H1 (cell line): ENCODE measurements around the gene HDAC6. TPM values are rescaled to one million over a fixed set of nuclear protein-coding genes. Genes with fewer than 3 reads are reported as not detected.

Experiments used
- CTCF ChIA-PET: fragments of 300-600 bp; sonication (Branson Sonifier 250); formaldehyde crosslinking; loops from one replicate; lab custom pipeline; 2021; ENCODE audit not compliant: partially characterized antibody; lab: Charles Lee
- POLR2A ChIA-PET: fragments of 300-600 bp; sonication (Branson Sonifier 250); formaldehyde crosslinking; loops from one replicate; lab custom pipeline; 2021; ENCODE audit warnings: inconsistent platforms; ENCODE audit not compliant: partially characterized antibody; lab: Charles Lee
- DNase-seq, 2 experiments: peaks; one replicate each; pipeline versions ENCODE4 v3.0.0 to v3.0.0-alpha.2; 2010 to 2022; ENCODE audit warnings: low spot score in 2 of 2, low read depth in 1 of 2, mixed read lengths in 1 of 2
- FAIRE-seq: peaks from 2 replicates; lab custom pipeline; 2011; peaks lifted over from hg19 to GRCh38; lab: Jason Lieb, UNC
- H2AFZ ChIP-seq: 2 replicates; pipeline ENCODE4 v1.8.1; 2012; ENCODE audit warnings: low read length, inconsistent platforms
- H2AK5ac ChIP-seq: 2 replicates; pipeline ENCODE4 v1.6.1; 2013; ENCODE audit warnings: low read depth, low read length
- H2BK120ac ChIP-seq: replicated peaks from 2 replicates; pipeline ENCODE3; 2013; ENCODE audit warnings: low read depth, low read length, inconsistent platforms
- H2BK12ac ChIP-seq: 2 replicates; pipeline ENCODE4 v1.6.1; 2013; ENCODE audit warnings: low read depth, low read length
- H2BK15ac ChIP-seq: 2 replicates; pipeline ENCODE4 v1.6.1; 2013; ENCODE audit warnings: low read length
- H2BK20ac ChIP-seq: 2 replicates; pipeline ENCODE4 v1.6.1; 2013; ENCODE audit warnings: low read length
- H2BK5ac ChIP-seq: 2 replicates; pipeline ENCODE4 v1.6.1; 2013; ENCODE audit warnings: low read depth, low read length
- H3K14ac ChIP-seq: 2 replicates; pipeline ENCODE4 v1.6.1; 2013; ENCODE audit warnings: inconsistent platforms; ENCODE audit not compliant: insufficient read length
- H3K18ac ChIP-seq: 2 replicates; pipeline ENCODE4 v1.6.1; 2013; ENCODE audit warnings: low read length; ENCODE audit errors: extremely low read depth
- H3K23ac ChIP-seq: 2 replicates; pipeline ENCODE4 v1.6.1; 2013; ENCODE audit warnings: inconsistent platforms; ENCODE audit not compliant: insufficient read length
- H3K23me2 ChIP-seq: 2 replicates; pipeline ENCODE4 v1.6.1; 2013; ENCODE audit warnings: low read depth, low read length
- H3K27ac ChIP-seq: 2 replicates; pipeline ENCODE4 v1.6.1; 2011; ENCODE audit warnings: low read depth, low read length, inconsistent platforms
- H3K27me3 ChIP-seq, 4 experiments: replicated peaks in 1 of 4; 1 replicate in 1 of 4; 2 replicates in 3 of 4; pipeline versions ENCODE4 v1.6.1 to v1.8.1; 2011 to 2013; ENCODE audit warnings: low read length in 3 of 4, mild to moderate bottlenecking in 3 of 4, inconsistent platforms in 2 of 4, mixed read lengths in 2 of 4, moderate library complexity in 1 of 4; ENCODE audit not compliant: control insufficient read depth in 3 of 4, insufficient read depth in 3 of 4; ENCODE audit errors: extremely low read depth in 1 of 4
- H3K36me3 ChIP-seq, 4 experiments: 2 replicates each; pipeline versions ENCODE4 v1.6.1 to v1.8.1; 2011 to 2013; ENCODE audit warnings: mild to moderate bottlenecking in 4 of 4, low read length in 3 of 4, moderate library complexity in 2 of 4, control low read depth in 1 of 4, inconsistent platforms in 1 of 4; ENCODE audit not compliant: insufficient read depth in 4 of 4, control insufficient read depth in 2 of 4
- H3K4ac ChIP-seq: replicated peaks from 2 replicates; pipeline ENCODE3; 2013; ENCODE audit warnings: low read length, low read depth, mixed read lengths, inconsistent platforms; ENCODE audit not compliant: insufficient read length
- H3K4me1 ChIP-seq, 4 experiments: replicated peaks in 1 of 4; 1 replicate in 1 of 4; 2 replicates in 3 of 4; pipeline versions ENCODE4 v1.6.1 to v1.8.1; 2011 to 2013; ENCODE audit warnings: low read length in 3 of 4, inconsistent platforms in 2 of 4, mixed read lengths in 1 of 4; ENCODE audit not compliant: insufficient read depth in 4 of 4, control insufficient read depth in 3 of 4
- H3K4me2 ChIP-seq, 2 experiments: 2 replicates each; pipeline versions ENCODE4 v1.6.1 to v1.8.1; 2011 to 2013; ENCODE audit warnings: low read depth in 2 of 2, low read length in 2 of 2, control low read depth in 1 of 2, inconsistent platforms in 1 of 2, mild to moderate bottlenecking in 1 of 2; ENCODE audit not compliant: insufficient read depth in 1 of 2
- H3K4me3 ChIP-seq, 4 experiments: fragments of 200-600, 300-600 bp in 1 of 4; sonication (generic), shearing (Covaris generic), sonication (Bioruptor Twin) in 1 of 4; 2 replicates each; pipeline versions ENCODE4 v1.5.1 to v1.8.1; 2011 to 2016; ENCODE audit warnings: low read length in 4 of 4, low read depth in 3 of 4, control low read depth in 2 of 4, inconsistent platforms in 2 of 4, mild to moderate bottlenecking in 2 of 4, mixed read lengths in 1 of 4, moderate library complexity in 1 of 4; ENCODE audit not compliant: insufficient read depth in 2 of 4; ENCODE audit errors: extremely low read depth in 1 of 4
- H3K56ac ChIP-seq: replicated peaks from 2 replicates; pipeline ENCODE3; 2013; ENCODE audit warnings: low read depth, mild to moderate bottlenecking, mixed read lengths, low read length, inconsistent platforms; ENCODE audit not compliant: insufficient read length
- H3K79me1 ChIP-seq: 2 replicates; pipeline ENCODE4 v1.6.1; 2013; ENCODE audit warnings: low read depth, low read length, control low read depth
- H3K79me2 ChIP-seq, 2 experiments: 2 replicates each; pipeline versions ENCODE4 v1.6.1 to v1.8.1; 2012 to 2013; ENCODE audit warnings: low read length in 2 of 2, mild to moderate bottlenecking in 2 of 2, inconsistent platforms in 1 of 2; ENCODE audit not compliant: insufficient read depth in 2 of 2, control insufficient read depth in 1 of 2
- H3K9ac ChIP-seq, 4 experiments: replicated peaks in 1 of 4; 1 replicate in 1 of 4; 2 replicates in 3 of 4; pipeline versions ENCODE4 v1.6.1 to v1.8.1; 2011 to 2013; ENCODE audit warnings: low read depth in 3 of 4, low read length in 3 of 4, control low read depth in 2 of 4, mild to moderate bottlenecking in 2 of 4, moderate library complexity in 2 of 4, inconsistent platforms in 1 of 4; ENCODE audit errors: extremely low read depth in 1 of 4
- H3K9me3 ChIP-seq, 2 experiments: 2 replicates each; pipeline versions ENCODE4 v1.6.1 to v1.8.1; 2012 to 2013; ENCODE audit warnings: mild to moderate bottlenecking in 2 of 2, moderate library complexity in 2 of 2, control low read depth in 1 of 2, inconsistent platforms in 1 of 2, low read depth in 1 of 2, low read length in 1 of 2, mixed read lengths in 1 of 2; ENCODE audit not compliant: insufficient read depth in 2 of 2
- H4K20me1 ChIP-seq, 2 experiments: replicated peaks in 1 of 2; 2 replicates each; pipeline versions ENCODE3 to v1.8.1; 2011 to 2013; ENCODE audit warnings: inconsistent platforms in 2 of 2, low read length in 2 of 2, mild to moderate bottlenecking in 1 of 2; ENCODE audit not compliant: insufficient read depth in 2 of 2, control insufficient read depth in 1 of 2
- H4K5ac ChIP-seq: 2 replicates; pipeline ENCODE4 v1.6.1; 2013; ENCODE audit warnings: low read length, low read depth, mixed read lengths, inconsistent platforms; ENCODE audit not compliant: insufficient read length
- H4K8ac ChIP-seq: 2 replicates; pipeline ENCODE4 v1.8.0; 2013; ENCODE audit warnings: mild to moderate bottlenecking, moderate library complexity, low read length, inconsistent platforms; ENCODE audit not compliant: insufficient read depth; ENCODE audit errors: extremely low read depth
- H4K91ac ChIP-seq: replicated peaks from 2 replicates; pipeline ENCODE3; 2013; ENCODE audit warnings: low read length, mixed read lengths, inconsistent platforms; ENCODE audit not compliant: insufficient read length
- CEBPB ChIP-seq: IDR thresholded peaks from 2 replicates; pipeline ENCODE4 v1.6.1; 2012; ENCODE audit warnings: low read depth, low read length
- EP300 ChIP-seq, 2 experiments: IDR thresholded peaks; 1 replicate in 1 of 2; 2 replicates in 1 of 2; pipeline ENCODE4 v1.6.1; 2011 to 2012; ENCODE audit warnings: low read depth in 2 of 2, low read length in 2 of 2, mild to moderate bottlenecking in 2 of 2, borderline replicate concordance in 1 of 2, inconsistent platforms in 1 of 2, moderate library complexity in 1 of 2
- JUND ChIP-seq: IDR thresholded peaks from 2 replicates; pipeline ENCODE4 v1.6.1; 2011; ENCODE audit warnings: mild to moderate bottlenecking, improper control_type of control experiment, low read length
- WGBS, 2 experiments: shearing (Covaris generic) in 1 of 2; methylation state at CpG; one replicate each; pipeline versions ENCODE4 v1.1.6 to v1.1.7; 2013 to 2015; ENCODE audit warnings: low lambda C conversion rate in 2 of 2, mixed read lengths in 2 of 2, inconsistent platforms in 1 of 2, low coverage in 1 of 2, missing lambda C conversion rate in 1 of 2; ENCODE audit not compliant: insufficient replicate concordance in 2 of 2, insufficient coverage in 1 of 2, insufficient read length in 1 of 2; ENCODE audit errors: extremely low coverage in 1 of 2, missing lambda C conversion rate in 1 of 2; 5-methylcytosine and 5-hydroxymethylcytosine counted together
- polyA plus RNA-seq, 7 experiments: library from polyadenylated mRNA; depleted of rRNA in 3 of 7; stranded (reverse) in 5 of 7; unstranded in 2 of 7; fragments of >200 nt in 5 of 7; fragments of 200-250 nt in 2 of 7; gene quantifications; 1 replicate in 5 of 7; 2 replicates in 1 of 7; 4 replicates in 1 of 7; pipeline versions ENCODE4 v1.2.1 to v1.2.3, GENCODE V29; 2011 to 2013; ENCODE audit warnings: missing spikeins in 2 of 7, mixed read lengths in 2 of 7
- total RNA-seq: library from RNA; stranded (reverse); fragmentation: NEBNext Ultra II Directional; extraction: Animal tissue kit (Norgen Biotek cat#: 25700); gene quantifications from 2 replicates; pipeline ENCODE4 v1.2.1, GENCODE V29; 2021

The HDAC6 gene
- total and polyA plus RNA-seq, 2 of the 8 experiments (the other 6 are each of a cell fraction or from before 2014, with no cell fraction given), result 34.0 to 51.8 TPM

GRCh38 chrX:48823053-48823452 is 21.2 kb downstream of the HDAC6 start:
- Histone ChIP-seq H3K4me1 (no peaks in the 10 kb centered on the region; a peak in 1 of 7 replicates), H3K18ac (no peak overlapping the region), H4K20me1 (peaks cover 0 to 2% of the 10 kb centered on the region in 2 experiments), H2BK20ac (no peak overlapping the region), H3K23ac (no peak overlapping the region), H2AK5ac (no peak overlapping the region), H3K14ac (no peak overlapping the region), H3K27me3 (peaks cover 0 to 7% (median 2%) of the 10 kb centered on the region in 4 experiments; a peak in 3 of 7 replicates), H2AFZ (no peak overlapping the region), H4K91ac (no peak overlapping the region), H3K56ac (no peak overlapping the region), H2BK120ac (no peak overlapping the region), H2BK5ac (no peak overlapping the region), H3K23me2 (no peaks in the 10 kb centered on the region), H3K27ac (no peak overlapping the region; the same call in 1 of the 2 replicates), H3K79me2 (no peaks in the 10 kb centered on the region), H3K9me3 (no peaks in the 10 kb centered on the region; a peak in 1 of 4 replicates), H2BK15ac (no peak overlapping the region), H4K8ac (no peak overlapping the region), H3K9ac (no peak overlapping the region), H2BK12ac (no peak overlapping the region), H3K4me3 (no peak overlapping the region), H3K4me2 (no peak overlapping the region), H3K36me3 (peaks cover 0 to 16% (median 6%) of the 10 kb centered on the region in 4 experiments; a peak in 5 of 8 replicates), H4K5ac (no peak overlapping the region), H3K4ac (no peak overlapping the region), H3K79me1 (no peaks in the 10 kb centered on the region)
- CTCF ChIA-PET, result interaction anchor here (1.0 to 1.1 kb wide), 2 partner anchors 9 to 10 kb away, joined by 3 to 4 read pairs; no protein-coding TSS in a partner anchor
- FAIRE-seq (no peak), DNase-seq (no peak)
- no peak for TF ChIP-seq CEBPB
- peak; percentile 75 for TF ChIP-seq JUND
- TF ChIP-seq EP300 (IDR thresholded peaks at IDR 0.05; ENCODE audit: borderline replicate concordance in 1 of 2, low read depth in 2 of 2, low read length in 2 of 2), result peak in 1 of 2 experiments; percentile 56; a peak in 1 of 3 replicates
- POLR2A ChIA-PET, result interaction anchor here (0.7 to 1.9 kb wide), 7 partner anchors 11 to 180 kb away, joined by 3 to 5 read pairs (median 3); partner anchors contain the start of genes GRIPAP1, PQBP1 and TIMM17B
- 100% methylated on average over 2 of the region's 6 CpGs; no CpG with 5 or more reads in 1 of the 2 experiments for WGBS, 2 experiments
